Stomach (tissue), 4 donors: ENCODE measurements around the gene SLC35F3.

Source experiments
- EP300 ChIP-seq: sonication (generic); formaldehyde crosslinking; IDR thresholded peaks from one replicate; pipeline ENCODE4 v1.6.1; 2017; ENCODE audit warnings: antibody characterized with exemption
- POLR2AphosphoS5 ChIP-seq, 3 donors: sonication (generic); formaldehyde crosslinking; IDR thresholded peaks; one replicate each; pipeline ENCODE4 v1.6.1; 2016; ENCODE audit warnings: antibody characterized with exemption in 3 of 3
- TF ChIP-seq, protein P1 (sequence below), 7 experiments: fragments of 450-650 bp in 4 of 7; fragments of 200-600 bp in 3 of 7; sonication (generic) in 3 of 7; IDR thresholded peaks; one replicate each; pipeline ENCODE4 v1.5.1; 2016 to 2019; ENCODE audit warnings: antibody characterized with exemption in 7 of 7, control low read depth in 2 of 7, mild to moderate bottlenecking in 1 of 7

DNA sequence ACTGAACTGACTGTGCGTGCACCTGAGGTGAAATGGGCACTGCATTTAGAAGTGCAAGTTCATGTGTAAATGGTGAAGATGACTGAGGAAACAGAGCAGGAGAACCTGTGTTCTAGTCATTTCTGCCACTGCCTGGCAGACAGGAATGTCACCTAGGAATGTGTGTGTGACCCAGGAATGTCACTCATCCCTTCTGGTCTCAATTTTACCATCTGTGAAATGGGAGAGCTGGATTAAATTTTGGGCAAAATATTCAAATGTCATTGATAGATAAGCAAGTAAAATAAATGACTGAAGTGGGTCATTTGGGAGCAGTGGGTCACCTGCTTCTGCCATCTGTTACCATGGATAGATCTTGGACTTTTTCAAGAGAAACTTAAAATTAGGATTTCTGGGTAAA lies 42.2 kb downstream of the SLC35F3 start:
- TF ChIP-seq, protein P1, sequence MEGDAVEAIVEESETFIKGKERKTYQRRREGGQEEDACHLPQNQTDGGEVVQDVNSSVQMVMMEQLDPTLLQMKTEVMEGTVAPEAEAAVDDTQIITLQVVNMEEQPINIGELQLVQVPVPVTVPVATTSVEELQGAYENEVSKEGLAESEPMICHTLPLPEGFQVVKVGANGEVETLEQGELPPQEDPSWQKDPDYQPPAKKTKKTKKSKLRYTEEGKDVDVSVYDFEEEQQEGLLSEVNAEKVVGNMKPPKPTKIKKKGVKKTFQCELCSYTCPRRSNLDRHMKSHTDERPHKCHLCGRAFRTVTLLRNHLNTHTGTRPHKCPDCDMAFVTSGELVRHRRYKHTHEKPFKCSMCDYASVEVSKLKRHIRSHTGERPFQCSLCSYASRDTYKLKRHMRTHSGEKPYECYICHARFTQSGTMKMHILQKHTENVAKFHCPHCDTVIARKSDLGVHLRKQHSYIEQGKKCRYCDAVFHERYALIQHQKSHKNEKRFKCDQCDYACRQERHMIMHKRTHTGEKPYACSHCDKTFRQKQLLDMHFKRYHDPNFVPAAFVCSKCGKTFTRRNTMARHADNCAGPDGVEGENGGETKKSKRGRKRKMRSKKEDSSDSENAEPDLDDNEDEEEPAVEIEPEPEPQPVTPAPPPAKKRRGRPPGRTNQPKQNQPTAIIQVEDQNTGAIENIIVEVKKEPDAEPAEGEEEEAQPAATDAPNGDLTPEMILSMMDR (IDR thresholded peaks at IDR 0.05) = no peak
- no peak for TF ChIP-seq POLR2AphosphoS5 (IDR thresholded peaks at IDR 0.05)
- no peak for TF ChIP-seq EP300
